GM12865 (cell line): ENCODE results near the gene NOP14.

ENCODE experiments used
- DNase-seq: peaks from one replicate; pipeline ENCODE4 v3.0.0; 2010; ENCODE audit warnings: low read depth
- H3K4me3 ChIP-seq: 2 replicates; pipeline ENCODE4 v1.5.1; 2011; ENCODE audit warnings: mild to moderate bottlenecking, low read depth, low read length, control low read depth
- CTCF ChIP-seq: IDR thresholded peaks from 2 replicates; pipeline ENCODE4 v1.5.1; 2011; ENCODE audit warnings: low read length, control low read depth, low read depth, inconsistent platforms; ENCODE audit not compliant: insufficient read depth; ENCODE audit errors: missing control alignments

Gene NOP14

GRCh38 chr4:2915789-2916188, 47.4 kb downstream of the NOP14 start:
- H3K4me3 ChIP-seq: no peak overlapping the region
- no peak for DNase-seq
- no peak for TF ChIP-seq CTCF

GRCh38 chr4:2914256-2915126, 48.7 kb downstream of the NOP14 start:
- no peak overlapping the region for H3K4me3 ChIP-seq
- no peak for TF ChIP-seq CTCF
- DNase-seq: peak; percentile 53

GRCh38 chr4:2913168-2913567, 50.0 kb downstream of the NOP14 start:
- no peak for TF ChIP-seq CTCF
- DNase-seq: no peak
- H3K4me3 ChIP-seq: no peak overlapping the region

DNA sequence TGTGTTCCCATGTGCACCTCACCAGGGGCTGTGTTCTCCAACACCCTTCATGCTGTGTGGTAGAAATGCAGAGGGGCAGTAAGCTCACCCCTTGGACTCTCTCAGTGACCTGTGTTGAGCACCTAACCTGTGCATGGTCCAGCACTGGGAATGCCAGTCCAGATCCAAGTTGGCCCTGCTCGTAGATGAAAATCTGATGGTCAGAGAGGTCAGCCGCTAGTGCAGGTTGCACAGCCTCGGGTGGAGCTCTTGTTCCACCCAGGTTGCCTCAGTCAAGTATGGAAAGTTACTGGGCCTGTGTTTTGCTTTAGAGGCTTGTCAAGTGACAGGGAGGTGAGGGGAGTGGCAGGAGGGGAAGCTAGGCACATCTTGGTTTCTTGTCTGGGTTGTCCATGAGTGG, 51.3 kb downstream of the NOP14 start:
- H3K4me3 ChIP-seq: no peak overlapping the region
- DNase-seq: no peak
- no peak for TF ChIP-seq CTCF

DNA sequence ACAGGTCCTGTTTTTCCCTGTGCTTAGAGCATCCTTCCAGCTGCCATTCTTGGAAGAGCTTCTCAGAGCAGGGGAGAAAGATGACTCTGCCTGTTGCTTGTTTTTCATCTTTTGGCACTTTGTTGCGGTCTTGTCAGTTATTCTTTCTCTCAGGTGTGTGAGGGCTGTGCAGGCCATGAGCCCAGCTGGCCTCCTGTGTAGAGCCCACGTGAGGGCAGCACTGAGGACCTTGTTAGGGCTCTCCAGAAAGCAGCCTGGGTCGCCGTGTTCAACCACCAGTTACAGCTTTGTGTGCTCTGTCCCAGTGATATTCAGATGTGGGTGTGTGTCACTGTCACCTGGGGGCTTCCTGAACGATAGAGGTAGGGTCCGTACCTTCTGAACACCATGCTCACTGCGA, 52.8 kb downstream of the NOP14 start:
- no peak for DNase-seq
- no peak for TF ChIP-seq CTCF
- H3K4me3 ChIP-seq: no peak overlapping the region

- DNase-seq: no peak
- no peak overlapping the region for H3K4me3 ChIP-seq
- TF ChIP-seq CTCF: no peak
Measured at GRCh38 chr4:2909583-2909982, 53.6 kb downstream of the NOP14 start.

DNA sequence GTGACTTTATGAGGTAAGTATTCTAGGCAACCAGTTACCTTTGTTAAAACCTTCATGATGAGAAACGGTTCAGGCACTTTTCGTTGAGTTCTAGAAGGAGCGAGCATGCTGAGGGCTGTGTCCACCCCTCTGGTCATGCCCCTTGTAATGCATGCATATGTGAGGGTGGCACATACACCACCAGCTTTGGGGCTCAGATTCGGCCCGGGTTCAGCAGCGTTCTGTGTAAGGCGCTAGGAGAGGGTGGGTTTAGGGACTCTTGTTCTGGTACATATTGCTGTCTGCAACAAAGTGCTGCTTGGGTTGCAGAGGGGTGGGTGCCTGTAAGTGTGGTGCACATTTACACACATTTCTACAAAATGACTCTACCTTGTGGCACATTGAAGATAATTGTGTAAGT, 54.5 kb downstream of the NOP14 start:
- DNase-seq: no peak
- no peak overlapping the region for H3K4me3 ChIP-seq
- TF ChIP-seq CTCF: no peak
